GM19463 (cell line): ENCODE data around the gene ATG14.
"Not testable (repeated sequence)": the region's sequence is repeated elsewhere in the genome, so short reads cannot be mapped to it uniquely, and the experiment has no call there.

Source experiments
- ATAC-seq: cut with Tn5 transposase; IDR thresholded peaks from one replicate; pipeline ENCODE4 v1.9.1; 2021; ENCODE audit warnings: mild to moderate bottlenecking, moderate library complexity; ENCODE audit not compliant: unreplicated experiment

The ATG14 gene

DNA sequence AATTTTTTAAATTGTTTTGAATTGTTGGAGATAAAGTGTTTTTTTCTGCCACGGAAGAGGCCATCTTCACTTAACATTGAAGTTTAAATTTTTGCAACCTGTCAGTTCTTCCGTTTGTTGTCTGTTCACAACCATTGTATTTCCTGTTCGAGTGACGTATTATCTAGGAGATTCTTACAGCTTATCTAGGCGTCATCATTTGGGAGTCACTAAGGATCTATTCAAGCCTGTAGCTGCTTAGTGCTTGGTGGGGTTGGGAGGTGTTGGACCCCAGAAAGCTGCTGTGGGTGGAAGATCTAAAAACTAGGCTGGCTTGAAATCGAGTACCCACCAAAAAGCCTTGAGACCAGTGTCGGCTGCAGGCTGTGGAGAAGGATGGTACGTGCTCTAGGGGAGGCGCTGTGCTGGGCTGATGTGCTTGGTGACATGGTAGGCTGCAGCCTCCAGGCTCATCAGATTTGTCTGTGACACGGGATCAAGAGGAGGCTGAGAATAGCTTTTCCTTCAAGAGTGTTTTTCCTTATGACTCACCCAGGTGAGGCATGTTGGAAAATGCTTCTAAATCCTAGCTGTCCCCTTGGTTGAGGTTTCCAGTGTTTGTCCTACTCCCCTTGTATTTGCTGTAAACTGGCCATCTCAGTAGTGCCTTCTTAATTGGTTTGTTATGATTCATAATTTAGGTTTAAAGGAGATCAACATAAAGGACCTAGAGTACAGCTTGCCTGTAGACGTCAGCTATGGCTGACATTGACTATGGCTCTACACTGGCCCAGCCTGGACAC is 57.8 kb downstream of the ATG14 start:
- ATAC-seq: no peak

DNA sequence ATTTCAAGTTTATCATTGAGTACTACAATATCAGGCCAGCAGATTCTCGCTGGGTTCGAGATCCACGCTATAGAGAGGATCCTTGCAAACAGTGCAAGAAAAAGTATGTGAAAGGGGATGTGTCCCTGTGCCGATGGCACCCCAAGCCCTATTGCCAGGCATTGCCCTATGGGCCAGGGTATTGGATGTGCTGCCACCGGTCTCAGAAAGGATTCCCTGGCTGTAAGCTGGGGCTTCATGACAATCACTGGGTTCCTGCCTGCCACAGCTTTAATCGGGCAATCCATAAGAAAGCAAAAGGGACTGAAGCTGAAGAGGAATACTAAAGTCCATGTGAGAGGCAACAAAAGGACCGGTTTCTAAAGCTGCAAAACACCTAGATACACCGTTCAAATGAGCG is 59.4 kb downstream of the ATG14 start:
- ATAC-seq: no peak

DNA sequence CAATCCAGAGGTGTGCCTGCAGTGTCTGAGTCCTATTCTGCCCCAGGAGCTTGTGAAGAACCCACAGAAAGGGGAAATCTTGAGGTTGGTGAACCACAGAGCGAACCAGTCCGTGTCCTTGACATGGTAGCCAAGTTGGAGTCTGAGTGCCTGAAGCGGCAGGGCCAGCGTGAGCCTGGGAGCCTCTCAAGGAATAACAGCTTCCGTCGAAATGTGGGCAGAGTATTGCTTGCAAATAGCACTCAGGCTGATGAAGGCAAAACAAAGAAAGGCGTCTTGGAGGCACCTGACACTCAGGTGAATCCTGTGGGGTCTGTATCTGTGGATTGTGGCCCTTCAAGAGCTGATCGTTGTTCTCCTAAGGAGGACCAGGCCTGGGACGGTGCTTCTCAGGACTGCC is 60.5 kb downstream of the ATG14 start:
- ATAC-seq: no peak

DNA sequence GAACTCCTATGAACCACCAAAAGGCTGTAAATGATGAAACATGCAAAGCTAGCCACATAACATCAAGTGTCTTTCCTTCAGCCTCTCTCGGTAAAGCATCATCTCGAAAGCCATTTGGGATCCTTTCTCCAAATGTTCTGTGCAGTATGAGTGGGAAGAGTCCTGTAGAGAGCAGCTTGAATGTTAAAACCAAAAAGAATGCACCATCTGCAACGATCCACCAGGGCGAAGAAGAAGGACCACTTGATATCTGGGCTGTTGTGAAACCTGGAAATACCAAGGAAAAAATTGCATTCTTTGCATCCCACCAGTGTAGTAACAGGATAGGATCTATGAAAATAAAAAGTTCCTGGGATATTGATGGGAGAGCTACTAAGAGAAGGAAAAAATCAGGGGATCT is 61.2 kb downstream of the ATG14 start:
- no peak for ATAC-seq

DNA sequence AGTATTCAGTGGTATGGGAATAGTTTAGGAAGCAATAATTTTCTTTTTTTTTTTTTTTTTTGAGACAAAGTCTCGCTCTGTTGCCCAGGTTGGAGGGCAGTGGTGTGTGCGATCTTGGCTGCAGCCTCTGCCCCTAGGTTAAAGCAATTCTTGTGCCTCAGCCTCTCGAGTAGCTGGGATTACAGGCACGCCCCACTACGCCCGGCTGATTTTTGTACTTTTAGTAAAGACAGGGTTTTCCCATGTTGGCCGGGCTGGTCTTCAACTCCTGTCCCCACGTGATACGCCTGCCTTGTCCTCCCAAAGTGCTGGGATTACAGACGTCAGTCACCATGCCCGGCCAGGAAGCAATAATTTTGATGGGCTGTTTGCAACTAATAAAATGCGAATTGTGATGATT is 62.1 kb downstream of the ATG14 start:
- no peak for ATAC-seq

DNA sequence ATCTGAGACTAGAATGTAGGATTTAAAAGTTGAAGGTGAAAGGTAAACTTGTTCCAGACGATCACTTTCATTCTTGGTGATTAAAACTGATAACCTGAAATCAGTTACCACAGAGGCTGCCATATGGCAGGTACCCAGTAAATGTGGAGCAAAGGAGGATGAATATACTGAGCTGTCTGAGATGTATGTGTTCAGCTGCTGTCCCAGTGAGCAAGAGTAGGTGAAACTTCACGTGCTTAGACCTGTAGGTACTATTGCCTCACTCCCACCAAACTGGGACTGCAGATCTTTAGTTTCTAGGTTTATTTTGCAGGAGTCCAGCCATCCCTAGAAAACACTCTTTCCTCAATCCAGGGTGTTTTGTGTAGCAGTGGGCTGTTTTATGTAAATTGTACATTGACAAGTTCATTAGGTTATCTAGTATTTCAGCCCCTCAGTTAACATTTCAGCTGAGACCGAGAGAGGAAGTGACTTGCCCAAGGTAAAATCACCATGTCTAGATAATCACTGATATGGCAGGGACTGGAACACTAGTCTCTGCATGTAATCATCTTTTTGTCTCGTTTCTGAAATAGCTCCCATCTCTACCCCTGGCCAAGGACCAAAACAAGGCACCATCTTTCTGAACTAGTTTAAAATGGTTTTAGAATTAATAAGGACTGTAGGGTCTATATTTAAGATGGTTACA is 62.7 kb downstream of the ATG14 start:
- peak; percentile 71 for ATAC-seq

DNA sequence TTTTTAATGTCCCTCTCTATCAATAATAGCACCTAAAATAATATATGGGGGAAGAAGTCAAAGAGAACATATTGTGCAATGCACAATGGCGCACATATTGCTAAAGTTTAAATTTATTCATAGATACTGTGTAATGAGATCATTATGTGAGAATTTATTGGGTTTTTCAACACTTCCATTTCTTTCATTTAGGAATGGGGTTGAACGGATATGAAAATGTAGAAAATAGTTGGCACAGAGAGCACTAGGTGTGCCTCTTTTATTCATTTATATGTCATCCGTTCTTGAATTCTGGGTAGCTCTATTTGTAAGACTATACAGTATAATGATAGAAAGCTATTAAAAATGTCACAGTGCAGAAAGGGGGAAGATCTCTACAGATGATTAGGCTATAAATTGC is 63.9 kb downstream of the ATG14 start:
- ATAC-seq: no peak

DNA sequence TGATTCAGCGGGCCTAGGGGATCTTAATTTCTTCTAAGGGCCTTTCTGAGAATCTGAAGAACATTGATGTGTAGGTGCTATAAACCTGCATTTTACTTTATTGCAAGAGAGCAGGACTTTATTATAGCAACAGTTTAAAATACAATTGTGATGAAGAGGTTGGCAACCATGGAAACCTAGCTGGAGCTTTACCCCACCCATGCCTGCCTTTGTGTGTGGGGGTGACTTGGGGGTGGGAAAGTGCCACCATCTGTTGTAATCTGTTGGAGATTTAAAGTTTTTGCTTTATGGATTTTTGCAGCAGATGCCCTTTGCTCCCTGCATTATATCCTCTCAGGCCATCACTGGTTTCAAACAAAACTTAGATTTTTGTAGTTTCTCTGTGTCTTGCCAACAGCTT is 64.6 kb downstream of the ATG14 start:
- no peak for ATAC-seq

- ATAC-seq: not testable (repeated sequence)
Measured at GRCh38 chr14:55344582-55345163, 67.0 kb downstream of the ATG14 start.

DNA sequence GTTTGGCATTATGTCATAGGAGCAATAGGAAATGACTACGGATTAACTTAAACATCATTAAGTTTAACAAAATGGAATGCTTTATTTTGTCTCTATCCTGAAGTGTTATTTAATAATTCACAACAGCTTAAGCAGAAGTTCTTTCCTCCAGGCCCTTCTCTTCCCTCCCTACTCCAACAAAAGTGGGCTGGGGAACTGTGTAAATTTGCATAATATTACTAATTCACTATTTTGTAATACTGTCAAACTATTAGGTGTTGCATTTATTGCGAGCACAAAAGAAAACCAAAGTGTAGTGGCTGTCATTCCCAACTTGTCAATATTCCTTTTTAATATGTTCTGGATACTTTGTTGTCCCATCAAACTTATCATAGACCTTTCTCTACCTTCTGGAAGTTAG is 69.8 kb downstream of the ATG14 start:
- ATAC-seq: no peak

GRCh38 chr14:55340482-55340881 is 71.1 kb downstream of the ATG14 start:
- no peak for ATAC-seq

DNA sequence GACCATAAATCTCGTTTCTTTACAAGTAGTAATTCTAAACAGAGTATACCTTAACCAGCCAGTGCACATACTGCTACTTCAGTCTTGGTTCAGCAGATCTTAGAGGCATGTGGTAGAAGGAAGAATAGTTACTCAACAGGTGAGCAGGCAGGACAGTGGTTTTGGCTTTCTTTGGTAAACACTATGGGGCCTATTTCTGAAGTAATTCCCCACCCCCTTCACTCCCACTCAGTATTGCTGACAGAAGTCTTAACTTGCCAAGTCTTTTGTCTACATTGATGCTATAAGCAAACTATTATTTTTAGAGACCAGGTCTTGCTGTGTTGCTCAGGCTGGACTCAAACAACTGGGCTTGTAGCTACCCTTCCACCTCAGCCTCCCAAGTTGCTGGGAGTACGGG is 71.9 kb downstream of the ATG14 start:
- peak; percentile 82 for ATAC-seq

- no peak for ATAC-seq
Measured at GRCh38 chr14:55336691-55337090, 74.9 kb downstream of the ATG14 start.

DNA sequence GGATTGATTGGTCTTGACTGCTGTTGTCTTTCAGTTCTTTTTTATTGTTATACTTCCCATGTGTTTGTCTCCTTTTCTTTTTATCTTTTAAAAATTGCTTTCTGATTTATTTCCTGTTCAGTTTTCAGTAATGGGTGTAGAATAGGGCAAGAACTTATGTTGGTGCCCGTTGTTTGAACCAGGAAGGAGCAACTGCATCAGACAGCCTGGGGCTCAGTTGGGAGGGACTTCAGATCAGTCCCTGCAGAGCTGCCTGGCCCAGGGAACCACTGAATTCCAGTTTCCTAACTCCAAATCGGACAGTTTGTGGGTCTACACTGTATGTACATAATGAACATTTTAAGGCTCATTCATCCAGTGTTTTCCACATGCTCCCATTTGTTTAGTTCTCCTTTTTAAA is 75.5 kb downstream of the ATG14 start:
- ATAC-seq: no peak

DNA sequence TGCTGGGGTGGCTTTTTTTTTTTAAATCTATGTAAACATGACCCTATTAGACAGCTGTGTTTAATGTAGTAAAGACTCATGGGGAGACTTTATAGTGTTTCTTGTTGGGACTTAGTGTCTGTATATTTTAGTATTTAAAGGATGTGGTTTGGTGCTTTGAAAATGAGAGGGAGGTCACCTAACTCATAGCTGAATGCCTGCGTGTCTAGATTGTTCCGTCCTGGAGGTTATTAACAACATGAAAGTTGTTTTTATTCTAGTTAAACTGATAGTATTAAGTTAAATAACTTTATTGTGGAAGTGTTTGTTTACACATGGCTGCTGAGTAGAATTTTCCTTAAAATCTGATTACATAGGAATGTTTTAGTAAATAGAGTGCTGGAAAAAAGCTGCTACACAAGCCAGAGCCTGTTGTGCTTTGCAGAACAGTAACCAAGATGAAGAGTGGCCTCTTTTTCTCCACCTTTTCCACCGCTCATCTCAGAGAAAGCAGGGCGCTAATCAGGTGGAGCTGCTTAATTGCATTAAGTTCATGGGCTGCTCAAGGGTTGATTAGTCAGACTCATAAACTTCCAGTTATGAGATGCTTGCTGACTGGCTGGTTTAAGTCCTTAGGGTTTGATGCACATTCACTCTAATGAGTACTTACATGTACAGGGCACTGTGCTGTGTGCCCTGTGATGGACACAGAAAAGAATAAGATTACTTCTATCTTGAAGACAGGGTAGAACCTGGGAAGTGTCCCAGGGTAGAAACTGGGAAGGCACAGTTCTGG is 77.7 kb downstream of the ATG14 start:
- ATAC-seq: peak; percentile 48

GRCh38 chr14:55332654-55333570 is 78.7 kb downstream of the ATG14 start:
- ATAC-seq: peak; percentile 70

GRCh38 chr14:55329999-55330710 is 81.5 kb downstream of the ATG14 start:
- no peak for ATAC-seq

GRCh38 chr14:55328317-55328716 is 83.3 kb downstream of the ATG14 start:
- no peak for ATAC-seq

GRCh38 chr14:55327179-55327578 is 84.5 kb downstream of the ATG14 start:
- peak; percentile 83 for ATAC-seq

GRCh38 chr14:55324812-55325211 is 86.8 kb downstream of the ATG14 start:
- no peak for ATAC-seq
